NCI-H345 treated with DMSO at 0.1 percent for 48 hours (cell line): ENCODE results near the gene GSTA4.
A peak's percentile ranks its signal among the peaks of the same experiment; 100 is the strongest.

Experiments
- DNase-seq: peaks from one replicate; lab custom pipeline; 2025; ENCODE audit not compliant: unreplicated experiment; lab: John Stamatoyannopoulos, UW

The GSTA4 gene, protein sequence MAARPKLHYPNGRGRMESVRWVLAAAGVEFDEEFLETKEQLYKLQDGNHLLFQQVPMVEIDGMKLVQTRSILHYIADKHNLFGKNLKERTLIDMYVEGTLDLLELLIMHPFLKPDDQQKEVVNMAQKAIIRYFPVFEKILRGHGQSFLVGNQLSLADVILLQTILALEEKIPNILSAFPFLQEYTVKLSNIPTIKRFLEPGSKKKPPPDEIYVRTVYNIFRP

GRCh38 chr6:52995089-52995912 is at the start of gene GSTA4:
Gene GSTA4 (minus strand): TSS chr6:52995284. CDS start chr6:52994243, 1,041 bp downstream.
- peak; percentile 92 for DNase-seq

- no peak for DNase-seq
These were observed 49.5 kb upstream of the GSTA4 start for GRCh38 chr6:53044572-53044971.

DNA sequence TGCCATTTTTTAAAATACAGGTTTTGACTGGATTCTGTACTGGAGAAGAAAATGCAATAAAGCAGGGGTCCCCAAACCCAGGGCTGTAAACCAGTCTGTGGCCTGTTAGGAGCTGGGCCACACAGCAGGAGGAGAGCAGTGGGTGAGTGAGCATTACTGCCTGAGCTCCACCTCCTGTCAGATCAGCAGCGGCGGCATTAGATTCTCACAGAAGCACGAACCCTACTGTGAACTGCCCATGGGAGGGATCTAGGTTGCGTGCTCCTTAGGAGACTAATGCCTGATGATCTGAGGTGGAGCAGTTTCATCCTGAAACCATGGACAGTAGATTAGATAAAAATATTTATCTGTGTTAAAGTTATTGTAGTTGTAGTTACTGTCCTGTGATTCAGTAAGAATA is 49.0 kb upstream of the GSTA4 start:
- no peak for DNase-seq

GRCh38 chr6:53043581-53043980 is 48.5 kb upstream of the GSTA4 start:
- no peak for DNase-seq

GRCh38 chr6:53042112-53042511 is 47.0 kb upstream of the GSTA4 start:
- DNase-seq = no peak

- no peak for DNase-seq
These were observed 46.3 kb upstream of the GSTA4 start for GRCh38 chr6:53041356-53041755.

DNA sequence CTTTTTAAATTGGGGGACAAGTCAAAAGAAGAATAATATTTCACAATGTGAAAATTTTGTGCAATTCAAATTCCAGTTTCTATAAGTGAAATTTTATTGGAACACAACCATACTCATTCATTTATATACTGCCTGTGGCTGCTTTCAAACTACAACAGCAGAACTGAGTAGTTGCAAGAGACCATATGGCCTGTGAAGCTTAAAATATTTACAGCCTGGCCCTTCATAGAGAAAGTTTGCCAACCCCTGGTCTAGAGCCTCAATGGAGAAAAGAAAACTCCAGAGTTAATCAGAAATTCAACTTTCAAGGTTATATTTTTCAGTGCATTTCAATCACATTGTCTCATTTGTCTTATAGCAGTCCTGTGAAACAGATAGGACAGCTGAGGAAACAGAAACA is 43.5 kb upstream of the GSTA4 start:
- DNase-seq = no peak

DNA sequence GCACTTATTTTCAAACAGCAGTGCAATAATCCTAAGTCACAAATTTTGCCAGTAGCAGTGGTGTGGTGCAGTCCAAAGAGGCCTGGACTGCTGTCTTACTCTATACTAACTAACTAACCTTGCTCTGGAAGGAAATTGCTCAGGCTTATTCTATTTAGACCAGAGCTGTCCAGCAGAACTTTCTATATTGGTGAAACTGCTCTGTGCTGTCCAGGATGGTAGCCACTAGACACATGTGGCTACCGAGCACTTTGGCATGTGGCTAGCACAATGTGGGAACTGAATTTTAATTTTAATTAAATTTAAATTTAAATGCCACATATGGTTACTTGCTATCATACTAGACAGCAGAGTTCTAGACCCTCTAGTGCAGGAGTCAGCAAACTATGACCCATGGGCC is 43.1 kb upstream of the GSTA4 start:
- DNase-seq = no peak

DNA sequence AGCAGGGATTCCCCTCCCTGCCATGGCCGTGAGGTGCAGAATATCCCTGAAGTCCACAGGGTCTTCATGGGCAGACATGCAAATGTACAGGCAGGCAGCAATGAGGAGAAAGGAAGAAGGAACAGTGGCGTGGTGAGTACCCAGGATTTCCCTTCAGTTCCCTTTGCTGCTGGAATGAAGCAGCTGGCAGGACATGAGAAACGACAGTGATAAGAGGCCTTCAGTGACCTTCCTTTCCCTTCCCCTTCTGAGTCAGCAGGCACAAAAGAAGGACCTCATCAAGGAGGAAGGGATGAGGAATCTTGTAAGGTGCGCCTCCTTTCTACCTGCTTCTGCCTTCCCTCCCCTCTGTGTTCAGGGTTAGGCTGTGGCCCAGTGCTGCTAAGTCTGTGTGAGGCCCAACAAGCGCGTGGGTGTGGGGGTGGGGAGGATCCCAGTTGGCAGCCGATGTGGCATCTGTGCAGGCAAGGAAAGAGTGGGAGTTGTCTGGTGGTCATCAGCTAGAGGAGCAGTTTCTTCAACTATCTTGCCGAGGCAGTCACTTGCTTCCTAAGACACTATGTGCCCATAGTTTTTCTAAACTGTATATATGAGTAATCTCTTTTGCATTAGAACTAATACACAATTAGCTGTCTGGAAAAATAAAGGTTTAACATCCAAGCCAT is 40.6 kb upstream of the GSTA4 start:
- DNase-seq = no peak

- DNase-seq = no peak
These were observed 38.7 kb upstream of the GSTA4 start for GRCh38 chr6:53033764-53034163.

- DNase-seq = no peak
These were observed 37.8 kb upstream of the GSTA4 start for GRCh38 chr6:53032849-53033248.

GRCh38 chr6:53031281-53031680 is 36.2 kb upstream of the GSTA4 start:
- DNase-seq = no peak

- DNase-seq = no peak
These were observed 34.7 kb upstream of the GSTA4 start for GRCh38 chr6:53029761-53030160.

DNA sequence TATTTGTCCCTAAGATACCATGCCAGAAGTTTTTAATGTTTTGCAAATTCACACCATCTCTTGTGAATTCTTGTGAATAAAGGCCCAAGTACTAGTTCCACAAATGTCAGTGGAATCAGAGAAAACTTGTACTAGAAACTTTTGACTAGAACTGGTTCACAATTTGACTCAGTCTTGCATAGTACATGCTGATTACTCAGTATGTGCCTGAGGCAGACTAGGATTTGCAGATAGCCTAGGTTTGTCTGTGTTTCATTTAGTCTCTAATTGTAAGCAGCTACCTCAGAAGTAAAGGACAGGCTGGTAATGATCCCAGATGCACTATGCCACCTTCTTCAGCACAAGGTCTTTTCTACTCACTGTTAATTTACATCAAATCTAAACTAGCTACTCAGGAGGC is 34.2 kb upstream of the GSTA4 start:
- no peak for DNase-seq

DNA sequence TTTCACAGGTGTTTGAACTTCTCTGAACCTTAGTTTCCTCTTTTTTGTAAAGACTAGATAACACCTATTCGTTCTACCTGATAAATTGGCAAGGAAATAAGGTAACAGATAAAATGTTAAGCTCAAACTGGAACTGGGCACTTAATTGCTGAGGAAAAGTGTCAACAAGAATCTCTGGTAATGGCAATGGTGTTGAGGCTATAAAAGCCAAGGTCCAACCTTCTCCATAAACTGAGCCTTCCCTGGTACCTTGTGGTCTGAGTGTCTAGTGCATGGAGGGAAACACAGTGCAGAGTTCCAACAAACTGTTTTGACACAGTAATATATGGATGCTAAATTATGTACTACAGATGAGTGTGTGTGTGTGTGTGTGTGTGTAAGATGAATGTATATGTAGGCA is 33.4 kb upstream of the GSTA4 start:
- no peak for DNase-seq

GRCh38 chr6:53027131-53027718 is 32.1 kb upstream of the GSTA4 start:
- no peak for DNase-seq

DNA sequence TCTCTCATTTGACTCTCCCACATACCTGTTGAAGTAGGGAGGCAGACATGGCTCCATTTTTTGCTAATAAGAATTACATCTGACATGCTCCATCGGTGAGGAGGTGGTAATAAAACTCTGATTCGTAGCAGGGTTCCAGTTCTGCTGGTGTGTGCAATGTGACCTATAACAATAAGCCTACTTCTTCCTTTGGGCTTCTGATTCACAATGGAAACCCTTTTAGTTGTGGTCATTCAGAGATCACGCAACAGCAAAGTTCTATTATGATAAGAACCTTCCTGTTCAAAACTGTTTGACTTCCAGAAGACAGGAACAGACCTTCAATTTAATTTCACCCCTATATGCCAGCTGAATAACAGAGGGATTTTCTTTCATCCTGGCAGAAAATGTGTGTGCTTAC is 31.4 kb upstream of the GSTA4 start:
- DNase-seq = no peak

DNA sequence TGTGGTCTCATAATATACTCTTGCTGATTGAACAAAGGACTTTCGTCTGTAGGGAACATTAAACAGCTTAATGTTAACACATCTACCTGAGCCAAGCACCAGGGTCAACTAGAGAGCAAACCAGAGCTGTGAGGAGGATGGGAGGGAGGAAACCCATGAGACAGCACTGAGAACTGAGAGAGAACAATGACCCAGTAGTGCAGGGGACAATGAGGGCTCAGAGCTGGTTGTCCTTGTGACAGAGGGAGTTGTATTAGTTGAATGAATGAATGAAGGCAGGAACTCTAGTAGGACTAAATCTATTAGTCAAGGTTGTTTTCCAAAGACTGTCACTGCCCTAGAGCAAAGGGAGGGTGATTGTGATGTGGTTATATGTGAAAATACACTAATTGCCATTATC is 28.2 kb upstream of the GSTA4 start:
- no peak for DNase-seq

DNA sequence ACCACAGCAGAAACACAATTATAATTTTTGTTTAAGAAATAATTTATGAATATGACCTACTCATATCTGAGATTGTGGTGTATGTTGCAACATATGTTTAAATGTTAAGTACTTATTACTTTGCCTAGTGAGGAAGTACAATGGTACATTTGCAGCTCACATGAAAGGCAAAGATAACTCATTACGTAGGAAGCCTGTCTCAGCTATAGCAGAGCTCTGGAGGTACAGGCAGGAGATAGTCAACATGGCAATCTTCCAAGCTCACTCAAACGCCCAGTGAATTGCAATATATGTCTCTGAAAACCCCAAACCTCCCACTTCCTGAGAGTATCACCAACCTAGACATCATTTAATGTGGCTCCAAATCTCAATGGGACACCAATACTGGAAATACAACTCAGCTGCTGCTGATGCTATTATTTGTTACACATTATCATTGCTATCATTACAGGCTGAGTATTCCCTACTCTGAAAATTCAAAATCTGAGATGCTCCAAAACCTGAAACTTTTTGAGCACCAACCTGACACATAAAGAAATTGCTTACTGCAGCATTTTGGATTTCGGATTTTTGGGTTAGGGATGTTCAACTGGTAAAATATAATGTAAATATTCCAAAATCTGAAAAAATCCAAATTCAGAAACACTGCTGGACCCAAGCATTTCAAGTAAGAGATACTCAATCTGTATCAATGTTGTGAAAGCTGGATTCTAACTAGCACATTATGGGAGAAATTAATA is 25.1 kb upstream of the GSTA4 start:
- no peak for DNase-seq

DNA sequence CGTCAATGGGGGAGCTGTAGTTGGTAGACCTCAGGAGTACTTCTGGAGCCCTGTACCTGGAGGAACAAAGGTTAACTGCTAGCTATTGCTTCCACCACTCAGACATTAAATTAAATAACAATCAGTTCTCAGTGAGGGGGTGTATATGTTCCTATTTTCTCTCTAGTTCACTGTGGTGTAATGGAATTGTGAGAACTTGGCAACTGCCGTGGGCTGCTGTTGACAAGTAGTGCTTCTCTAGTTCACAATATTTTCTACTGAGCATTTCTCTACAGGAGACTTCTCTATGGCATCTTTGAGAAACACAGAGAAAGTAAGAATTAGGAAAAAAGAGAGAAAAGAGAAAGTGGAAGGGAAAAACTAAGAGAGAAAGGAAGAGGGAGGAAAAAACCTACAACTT is 23.4 kb upstream of the GSTA4 start:
- DNase-seq = no peak

DNA sequence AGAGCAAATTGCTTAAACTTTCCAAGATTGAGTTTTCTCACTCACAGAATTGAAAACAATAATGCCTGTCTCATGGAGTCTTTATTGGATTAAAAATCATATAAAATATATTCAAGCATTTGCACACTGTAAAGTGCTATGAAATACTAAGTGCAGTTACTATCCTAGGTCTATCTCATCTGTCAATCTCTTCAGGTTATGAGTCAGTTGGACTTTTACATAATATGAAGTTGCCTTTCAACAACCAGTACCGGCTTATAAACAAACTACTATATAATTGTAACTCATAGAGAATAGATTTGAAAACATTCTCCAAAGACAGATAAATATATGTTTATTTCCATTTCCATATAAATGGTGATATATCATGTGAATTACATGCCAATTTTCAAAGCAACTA is 20.4 kb upstream of the GSTA4 start:
- no peak for DNase-seq
